ENCODE data around the gene RNU6-8. TPM values are rescaled to one million over a fixed set of nuclear protein-coding genes. Genes with fewer than 3 reads are reported as not detected.

The RNU6-8 gene
- total and polyA plus RNA-seq, 10 of the 15 experiments (the other 5 are each of a cell fraction or from before 2014, with no cell fraction given): not detected

DNA sequence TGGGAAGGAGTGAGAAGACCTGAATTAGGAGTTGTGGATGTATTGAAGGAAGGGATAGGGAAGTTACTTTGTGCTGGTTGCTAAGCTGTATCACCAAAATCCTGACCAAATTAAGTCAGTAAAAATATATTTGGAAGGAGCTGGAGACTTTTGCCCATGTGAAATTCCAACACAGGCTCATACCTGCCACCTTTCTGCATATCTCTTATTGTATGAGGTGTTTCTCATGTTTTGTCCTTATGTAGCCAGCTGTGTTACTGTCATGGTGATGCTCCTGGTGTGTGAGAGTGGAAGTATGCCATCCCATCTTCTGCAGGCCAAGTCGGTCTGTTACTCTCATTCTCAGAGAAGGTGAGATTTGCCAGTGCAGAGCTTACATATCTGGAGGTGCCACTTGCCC, 29.4 kb upstream of the RNU6-8 start (continued):
- TF ChIP-seq, protein P1, sequence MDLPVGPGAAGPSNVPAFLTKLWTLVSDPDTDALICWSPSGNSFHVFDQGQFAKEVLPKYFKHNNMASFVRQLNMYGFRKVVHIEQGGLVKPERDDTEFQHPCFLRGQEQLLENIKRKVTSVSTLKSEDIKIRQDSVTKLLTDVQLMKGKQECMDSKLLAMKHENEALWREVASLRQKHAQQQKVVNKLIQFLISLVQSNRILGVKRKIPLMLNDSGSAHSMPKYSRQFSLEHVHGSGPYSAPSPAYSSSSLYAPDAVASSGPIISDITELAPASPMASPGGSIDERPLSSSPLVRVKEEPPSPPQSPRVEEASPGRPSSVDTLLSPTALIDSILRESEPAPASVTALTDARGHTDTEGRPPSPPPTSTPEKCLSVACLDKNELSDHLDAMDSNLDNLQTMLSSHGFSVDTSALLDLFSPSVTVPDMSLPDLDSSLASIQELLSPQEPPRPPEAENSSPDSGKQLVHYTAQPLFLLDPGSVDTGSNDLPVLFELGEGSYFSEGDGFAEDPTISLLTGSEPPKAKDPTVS (IDR thresholded peaks at IDR 0.05; ENCODE audit: low read depth, low read length): no peak
- TF ChIP-seq, protein P2, sequence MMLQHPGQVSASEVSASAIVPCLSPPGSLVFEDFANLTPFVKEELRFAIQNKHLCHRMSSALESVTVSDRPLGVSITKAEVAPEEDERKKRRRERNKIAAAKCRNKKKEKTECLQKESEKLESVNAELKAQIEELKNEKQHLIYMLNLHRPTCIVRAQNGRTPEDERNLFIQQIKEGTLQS (IDR thresholded peaks at IDR 0.05; ENCODE audit: borderline replicate concordance, extremely low read depth, low read depth, low read length): no peak
- TF ChIP-seq BMI1 (IDR thresholded peaks at IDR 0.05; ENCODE audit: borderline replicate concordance): no peak
- TF ChIP-seq CHD4 (IDR thresholded peaks at IDR 0.05): no peak
- TF ChIP-seq KAT2A (conservative IDR thresholded peaks at IDR 0.05; ENCODE audit: control insufficient read depth, low read depth, low read length): no peak

DNA sequence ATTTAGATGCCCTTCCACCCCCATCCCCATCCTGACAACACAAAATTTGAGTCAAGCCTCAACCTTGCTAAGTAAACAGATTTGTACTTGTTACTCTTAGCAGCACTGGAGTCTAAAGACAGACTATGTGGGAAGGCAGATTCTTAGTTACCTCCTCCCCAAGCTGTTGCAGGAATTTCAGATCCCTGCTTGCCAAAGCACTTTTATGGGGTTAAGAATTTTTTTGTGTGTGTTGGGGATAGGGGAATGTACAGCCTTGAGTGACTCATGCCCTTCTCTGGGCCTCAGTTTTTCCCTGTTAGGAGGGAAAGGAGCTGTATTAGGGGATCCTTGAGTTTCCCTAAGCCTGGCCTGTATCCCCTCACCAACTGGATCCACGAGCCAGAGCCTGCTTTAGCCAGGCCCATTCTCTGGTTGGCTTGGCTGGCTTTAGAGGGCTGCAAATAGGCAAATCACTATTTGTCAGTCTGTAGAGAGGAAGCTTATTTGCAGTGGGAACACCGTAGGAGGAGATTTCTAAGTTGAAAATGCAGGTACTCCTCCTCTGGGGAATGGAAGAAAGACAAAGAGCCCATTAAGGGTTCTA, 27.7 kb upstream of the RNU6-8 start:
- POLR2A ChIA-PET: no interaction called here
- Histone ChIP-seq H3K4me3 (no peak overlapping the region), H3K79me2 (ENCODE audit: control insufficient read depth, insufficient read depth, low read length) (no peaks in the 10 kb centered on the region), H3K36me3 (ENCODE audit: control insufficient read depth in 2 of 2, insufficient read depth in 2 of 2, low read length in 1 of 2) (no peaks in the 10 kb centered on the region), H3K4me2 (ENCODE audit: control insufficient read depth, insufficient read depth) (no peak overlapping the region), H3K27me3 (replicated peaks in 1 of 2; ENCODE audit: control insufficient read depth in 2 of 2, insufficient read depth in 2 of 2, low read length in 1 of 2) (no peaks in the 10 kb centered on the region; a peak in 1 of 4 replicates), H3K27ac (ENCODE audit: control insufficient read depth, insufficient read depth) (no peak overlapping the region), H3K9ac (ENCODE audit: control insufficient read depth, insufficient read depth, low read length) (no peak overlapping the region), H3K9me3 (replicated peaks; ENCODE audit: control insufficient read depth, insufficient read depth, low read length) (no peaks in the 10 kb centered on the region), H2AFZ (ENCODE audit: control insufficient read depth, low read depth, low read length) (no peak overlapping the region), H4K20me1 (ENCODE audit: control insufficient read depth, insufficient read depth) (no peaks in the 10 kb centered on the region), H3K4me1 (ENCODE audit: control insufficient read depth, insufficient read depth, low read length) (no peaks in the 10 kb centered on the region)
- ATAC-seq (no peak), FAIRE-seq (no peak), DNase-seq (ENCODE audit: low read depth, low spot score) (no peak)
- intact Hi-C loops (cut with micrococcal nuclease; ENCODE audit: unreplicated experiment): no loop called here
- BruUV-seq (replicated peaks): no TSS peak
- TF ChIP-seq CBFB (IDR thresholded peaks at IDR 0.05; ENCODE audit: low read depth) (no peak), JUNB (IDR thresholded peaks at IDR 0.05) (no peak), RBBP5 (conservative IDR thresholded peaks at IDR 0.05) (no peak), ZSCAN29 (IDR thresholded peaks at IDR 0.05) (no peak), HCFC1 (IDR thresholded peaks at IDR 0.05; ENCODE audit: low read length) (no peak), ESRRA (IDR thresholded peaks at IDR 0.05; ENCODE audit: low read length) (no peak), EGR1 (IDR thresholded peaks at IDR 0.05; ENCODE audit: borderline replicate concordance in 1 of 2, low read depth in 2 of 2, low read length in 2 of 2) (no peak)
- CTCF ChIA-PET: interaction anchor here (1.9 kb wide), 1 partner anchor 157 kb away, joined by 6 read pairs; no protein-coding TSS in a partner anchor
- SMC1A ChIA-PET (ENCODE audit: uncharacterized antibody, unreplicated experiment): interaction anchor here (0.6 kb wide), 1 partner anchor 263 kb away, joined by 5 read pairs; no protein-coding TSS in a partner anchor
- in situ Hi-C loops (cut with MboI): no loop called here
- RAD21 ChIA-PET (ENCODE audit: unreplicated experiment): interaction anchor here (1.2 kb wide), 1 partner anchor 14 kb away, joined by 3 read pairs; no protein-coding TSS in a partner anchor
- WGBS (ENCODE audit: insufficient coverage, insufficient replicate concordance, low lambda C conversion rate, missing lambda C conversion rate): 0% methylated on average over 2 of the region's 2 CpGs

All from GM12878 (cell line).